B cell (primary cell): Measurements from ENCODE around the gene ZNF423. TPM values are rescaled to one million over a fixed set of nuclear protein-coding genes. Genes with fewer than 3 reads are reported as not detected.

Experiments used
- ATAC-seq: fragments of 200-7000 bp; cut with Tn5 transposase; one replicate; pipeline ENCODE4 v1.10.0; 2021; ENCODE audit warnings: low read depth, mild to moderate bottlenecking, moderate number of reproducible peaks, moderate library complexity
- CTCF ChIA-PET: fragments of 350-600 bp; sonication (Branson Sonifier 250); formaldehyde crosslinking; loops from one replicate; lab custom pipeline; 2021; ENCODE audit warnings: antibody characterized with exemption, inconsistent platforms; lab: Charles Lee
- POLR2A ChIA-PET: fragments of 350-600 bp; sonication (Branson Sonifier 250); formaldehyde crosslinking; loops from one replicate; lab custom pipeline; 2021; ENCODE audit warnings: antibody characterized with exemption; lab: Charles Lee
- DNase-seq: peaks from one replicate; pipeline ENCODE4 v3.0.0; 2013
- H2AFZ ChIP-seq: 2 replicates; pipeline ENCODE4 v1.6.1; 2012; ENCODE audit warnings: mild to moderate bottlenecking, low read depth, low read length; ENCODE audit not compliant: insufficient read depth, poor library complexity, severe bottlenecking
- H3K27ac ChIP-seq, 2 donors: 1 replicate in 1 of 2; 2 replicates in 1 of 2; pipeline ENCODE4 v1.5.1; 2012 to 2013; ENCODE audit warnings: low read length in 2 of 2, mild to moderate bottlenecking in 2 of 2, moderate library complexity in 1 of 2
- H3K27me3 ChIP-seq, 4 experiments: fragments of 200-600 bp in 1 of 4; sonication (generic) in 1 of 4; replicated peaks in 1 of 4; 1 replicate in 2 of 4; 2 replicates in 2 of 4; pipeline versions ENCODE4 v1.6.1 to v1.7.0; 2013 to 2016; ENCODE audit warnings: low read length in 3 of 4, mild to moderate bottlenecking in 2 of 4, mixed read lengths in 1 of 4, moderate library complexity in 1 of 4; ENCODE audit not compliant: insufficient read depth in 4 of 4, control insufficient read depth in 3 of 4; ENCODE audit errors: control extremely low read depth in 1 of 4
- H3K36me3 ChIP-seq, 2 experiments: replicated peaks in 1 of 2; 1 replicate in 1 of 2; 2 replicates in 1 of 2; pipeline versions ENCODE4 v1.6.1 to v1.7.1; 2013; ENCODE audit warnings: low read length in 1 of 2; ENCODE audit not compliant: insufficient read depth in 2 of 2, control insufficient read depth in 1 of 2; ENCODE audit errors: control extremely low read depth in 1 of 2, extremely low read depth in 1 of 2
- H3K4me1 ChIP-seq, 2 donors: fragments of 200-600 bp in 1 of 2; sonication (generic) in 1 of 2; 1 replicate in 1 of 2; 2 replicates in 1 of 2; pipeline versions ENCODE4 v1.5.1 to v1.6.1; 2013 to 2017; ENCODE audit warnings: low read length in 2 of 2; ENCODE audit not compliant: control insufficient read depth in 2 of 2, insufficient read depth in 2 of 2
- H3K4me2 ChIP-seq: replicated peaks from 2 replicates; pipeline ENCODE3; 2012; ENCODE audit warnings: mild to moderate bottlenecking, low read depth, low read length; ENCODE audit not compliant: poor library complexity, severe bottlenecking
- H3K4me3 ChIP-seq, 5 experiments: fragments of 200-600 bp in 1 of 5; sonication (generic) in 1 of 5; 1 replicate in 3 of 5; 2 replicates in 2 of 5; pipeline versions ENCODE4 v1.5.1 to v1.7.0; 2011 to 2016; ENCODE audit warnings: low read length in 4 of 5, mild to moderate bottlenecking in 4 of 5, low read depth in 2 of 5, control low read depth in 1 of 5, moderate library complexity in 1 of 5; ENCODE audit not compliant: insufficient read depth in 1 of 5; ENCODE audit errors: control extremely low read depth in 1 of 5, extremely low read depth in 1 of 5
- H3K79me2 ChIP-seq: fragments of 200-600 bp; sonication (generic); one replicate; pipeline ENCODE4 v1.6.0; 2016; ENCODE audit warnings: low read length; ENCODE audit not compliant: control insufficient read depth, insufficient read depth
- H3K9ac ChIP-seq: fragments of 200-600 bp; sonication (generic); 2 replicates; pipeline ENCODE4 v1.6.1; 2017; ENCODE audit warnings: mild to moderate bottlenecking, low read length, moderate library complexity
- H3K9me3 ChIP-seq, 3 donors: one replicate each; pipeline versions ENCODE4 v1.6.1 to v1.7.1; 2013; ENCODE audit warnings: low read length in 2 of 3; ENCODE audit not compliant: control insufficient read depth in 2 of 3, insufficient read depth in 1 of 3; ENCODE audit errors: control extremely low read depth in 1 of 3
- H4K20me1 ChIP-seq: 2 replicates; pipeline ENCODE4 v1.6.0; 2012; ENCODE audit warnings: mild to moderate bottlenecking, low read length; ENCODE audit not compliant: insufficient read depth, control insufficient read depth, poor library complexity, severe bottlenecking
- H3K27ac Mint-ChIP-seq: one replicate; pipeline ENCODE4 v1.8.0; 2021; ENCODE audit warnings: mixed read lengths
- H3K27me3 Mint-ChIP-seq: one replicate; pipeline ENCODE4 v1.8.0; 2021; ENCODE audit warnings: mixed read lengths
- H3K4me1 Mint-ChIP-seq: one replicate; pipeline ENCODE4 v1.8.0; 2021; ENCODE audit warnings: mixed read lengths
- H3K4me3 Mint-ChIP-seq: one replicate; pipeline ENCODE4 v1.8.0; 2021; ENCODE audit warnings: mixed read lengths
- H3K9me3 Mint-ChIP-seq: one replicate; pipeline ENCODE4 v1.8.0; 2022; ENCODE audit warnings: mixed read lengths; ENCODE audit not compliant: insufficient read depth
- CTCF ChIP-seq: fragments of 200-600 bp; IDR thresholded peaks from one replicate; pipeline ENCODE4 v1.8.0; 2022; ENCODE audit warnings: antibody characterized with exemption, mild to moderate bottlenecking
- EZH2 ChIP-seq: IDR thresholded peaks from 2 replicates; pipeline ENCODE4 v1.6.1; 2012; ENCODE audit warnings: borderline replicate concordance, low read depth, mild to moderate bottlenecking, moderate library complexity, low read length; ENCODE audit not compliant: insufficient read depth, poor library complexity, severe bottlenecking
- WGBS: methylation state at CpG from one replicate; pipeline ENCODE4 v1.1.5; 2013; ENCODE audit warnings: missing lambda C conversion rate; ENCODE audit not compliant: insufficient coverage; 5-methylcytosine and 5-hydroxymethylcytosine counted together
- intact Hi-C: fragments of 100-400 bp; cut with micrococcal nuclease; formaldehyde crosslinking; loops from one replicate; pipeline ENCODE4 v1.10.0; 2022
- polyA plus RNA-seq: library from polyadenylated mRNA; depleted of rRNA; stranded (reverse); fragments of >200 nt; gene quantifications from 2 replicates; pipeline ENCODE4 v1.2.3, GENCODE V29; 2012
- total RNA-seq, 2 donors: library from RNA; stranded (reverse); fragments of 120-200 nt in 1 of 2; gene quantifications; 1 replicate in 1 of 2; 2 replicates in 1 of 2; pipeline versions ENCODE4 v1.2.3 to v1.2.4, GENCODE V29; 2013 to 2022

The ZNF423 gene
- total and polyA plus RNA-seq, 2 donors (not counting 1 experiment from before 2014, with no cell fraction given) = not detected

- ChIA-PET CTCF (no interaction called here), POLR2A (no interaction called here)
- ATAC-seq (no peak), DNase-seq (no peak)
- Mint-ChIP-seq H3K4me3 (no peak overlapping the region), H3K9me3 (peaks cover 14% of the 10 kb centered on the region), H3K27ac (no peak overlapping the region), H3K27me3 (no peaks in the 10 kb centered on the region), H3K4me1 (no peaks in the 10 kb centered on the region)
- Histone ChIP-seq H3K4me1 (no peaks in the 10 kb centered on the region), H3K4me2 (no peak overlapping the region), H2AFZ (no peak overlapping the region), H4K20me1 (no peaks in the 10 kb centered on the region), H3K9ac (no peak overlapping the region), H3K4me3 (no peak overlapping the region), H3K79me2 (no peaks in the 10 kb centered on the region), H3K36me3 (no peaks in the 10 kb centered on the region), H3K27ac (no peak overlapping the region), H3K27me3 (no peaks in the 10 kb centered on the region), H3K9me3 (peaks cover 4 to 20% (median 12%) of the 10 kb centered on the region in 3 donors)
- 80% methylated on average over 3 of the region's 4 CpGs for WGBS
- no peak for TF ChIP-seq EZH2
- no peak for TF ChIP-seq CTCF
- intact Hi-C loops = no loop called here
Observed at GRCh38 chr16:49651226-49651625, 204.7 kb downstream of the ZNF423 start.

- Histone ChIP-seq H3K4me3 (no peak overlapping the region), H3K4me2 (no peak overlapping the region), H3K79me2 (no peaks in the 10 kb centered on the region), H4K20me1 (no peaks in the 10 kb centered on the region), H3K9ac (no peak overlapping the region), H3K9me3 (peaks cover 4 to 21% (median 16%) of the 10 kb centered on the region in 3 donors), H2AFZ (no peak overlapping the region), H3K27ac (no peak overlapping the region), H3K4me1 (no peaks in the 10 kb centered on the region), H3K36me3 (no peaks in the 10 kb centered on the region), H3K27me3 (no peaks in the 10 kb centered on the region)
- intact Hi-C loops = no loop called here
- no peak overlapping the region for H3K4me3 Mint-ChIP-seq
- H3K4me1 Mint-ChIP-seq = no peaks in the 10 kb centered on the region
- ATAC-seq (no peak), DNase-seq (no peak)
- H3K27me3 Mint-ChIP-seq = no peaks in the 10 kb centered on the region
- H3K9me3 Mint-ChIP-seq = peaks cover 17% of the 10 kb centered on the region
- ChIA-PET CTCF (no interaction called here), POLR2A (no interaction called here)
- H3K27ac Mint-ChIP-seq = no peak overlapping the region
- WGBS = no CpG with 5 or more reads among the region's 1 CpG
- no peak for TF ChIP-seq EZH2
Observed at GRCh38 chr16:49650603-49651002, 205.3 kb downstream of the ZNF423 start.
